Measurements from ENCODE around the gene SORCS2.
A peak's percentile ranks its signal among the peaks of the same experiment; 100 is the strongest.

SORCS2 gene

DNA sequence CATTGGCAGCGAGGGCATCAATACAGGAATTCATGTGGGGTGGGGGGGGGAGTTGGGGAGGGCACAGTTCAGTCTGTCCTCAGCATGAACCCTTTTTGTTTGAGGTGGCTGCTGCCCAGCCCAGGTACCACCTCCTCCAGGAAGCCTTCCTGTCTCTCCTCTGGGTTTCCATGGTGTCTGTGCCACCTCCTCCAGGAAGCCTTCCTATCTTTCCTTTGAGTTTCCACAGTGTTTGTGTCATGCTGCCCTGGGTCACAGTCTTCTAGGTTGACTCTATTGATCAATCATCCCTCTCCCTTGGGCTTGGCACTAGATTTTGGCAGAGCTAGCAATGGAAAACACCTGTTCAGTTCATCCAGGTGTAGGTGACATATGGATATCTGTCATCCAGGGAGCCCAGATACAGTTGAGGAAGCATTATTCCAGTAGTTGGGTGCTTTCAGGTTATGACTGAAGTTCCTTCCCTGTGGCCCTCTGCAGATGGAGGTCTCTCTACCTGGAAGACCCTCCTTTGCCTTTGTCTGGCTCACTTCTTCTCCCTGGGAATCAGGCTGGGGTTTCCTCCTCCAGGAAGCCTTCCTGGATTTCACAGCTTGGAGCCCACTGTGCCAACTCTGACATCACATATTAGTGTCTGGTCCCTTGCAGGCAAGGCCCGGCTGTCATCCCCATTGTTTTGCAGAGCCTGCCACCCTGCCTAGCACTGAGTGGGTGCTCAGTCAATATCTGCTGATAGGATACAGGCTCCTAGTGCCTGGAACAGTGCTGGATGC, 96.6 kb downstream of the SORCS2 start:
- DNase-seq (ENCODE audit: low spot score) = no peak

DNA sequence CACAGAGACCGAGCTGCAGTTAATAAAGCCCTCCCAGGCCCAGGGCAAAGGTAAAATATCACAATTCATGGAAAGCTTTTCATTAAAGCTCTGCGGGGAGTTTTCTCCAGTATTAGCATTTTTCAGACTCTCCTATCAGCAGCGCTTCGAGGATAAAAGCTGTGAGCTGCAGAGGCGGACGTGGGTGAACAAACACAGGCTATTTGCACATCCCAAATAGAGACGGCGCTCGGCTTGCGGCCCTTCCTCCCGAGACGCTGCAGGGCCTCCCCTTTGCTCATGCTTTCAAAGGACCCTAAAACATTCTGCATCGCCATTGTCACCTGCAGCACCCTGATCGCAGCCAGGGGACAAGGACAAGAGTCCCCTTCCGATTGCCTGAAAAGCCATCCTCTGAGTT, 97.3 kb downstream of the SORCS2 start:
- no peak for DNase-seq (ENCODE audit: low spot score)

DNA sequence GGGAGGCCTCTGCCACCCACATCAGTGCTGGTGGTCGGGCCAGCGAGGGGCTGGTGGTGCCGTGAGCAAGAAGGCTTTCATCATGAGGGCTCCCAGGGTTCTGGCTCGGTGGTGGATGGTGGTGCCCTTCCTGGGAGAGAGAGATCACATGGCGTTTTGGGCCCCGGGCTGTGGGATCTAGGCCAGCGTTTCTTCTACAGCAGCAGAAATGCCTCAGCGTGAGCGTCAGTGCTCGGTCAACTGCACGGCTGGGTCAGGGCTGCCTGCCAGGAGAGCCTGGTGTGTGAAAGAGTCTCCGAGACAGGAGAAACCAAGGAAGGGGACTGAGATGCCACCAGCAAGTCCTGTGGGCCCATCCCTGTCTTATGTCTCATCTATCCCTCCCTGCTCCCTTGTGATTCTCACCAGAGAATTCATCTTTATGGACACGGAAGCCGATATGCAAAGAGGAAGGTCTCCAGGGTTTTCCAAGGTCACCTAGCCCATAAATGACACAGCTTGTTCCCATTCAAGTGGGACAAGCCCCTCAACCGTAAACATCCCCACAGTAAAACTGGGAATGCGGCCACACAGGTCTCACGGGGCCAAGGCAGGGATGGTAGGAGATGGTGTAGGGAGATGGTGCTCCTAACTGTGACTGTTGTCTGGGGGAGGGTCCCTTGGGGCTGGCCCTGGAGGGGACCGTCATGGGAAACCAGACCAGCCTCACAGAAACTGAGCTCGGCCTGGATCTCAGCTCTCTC, 99.2 kb downstream of the SORCS2 start:
- peak; percentile 49 for DNase-seq (ENCODE audit: low spot score)

DNA sequence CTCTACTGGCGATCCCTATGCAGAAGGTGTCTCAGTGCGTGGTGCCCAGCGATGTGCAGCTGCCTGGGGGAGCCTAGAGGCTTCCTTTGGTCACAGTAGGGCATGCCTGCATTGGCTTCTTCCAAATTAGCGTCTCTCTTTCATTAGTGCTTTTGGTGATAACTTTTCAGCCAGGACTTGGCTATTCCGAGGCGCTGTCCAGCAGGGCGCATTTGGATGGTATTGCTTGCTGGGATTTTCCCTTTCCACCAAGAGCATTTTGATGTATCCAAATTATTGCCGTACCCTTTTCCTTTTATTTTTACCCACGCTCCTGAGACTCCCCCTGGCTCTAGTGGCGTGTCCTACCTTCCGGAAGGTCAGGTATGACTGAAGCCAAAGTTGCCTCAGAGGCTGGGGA, 101.4 kb downstream of the SORCS2 start:
- no peak for DNase-seq (ENCODE audit: low spot score)

DNA sequence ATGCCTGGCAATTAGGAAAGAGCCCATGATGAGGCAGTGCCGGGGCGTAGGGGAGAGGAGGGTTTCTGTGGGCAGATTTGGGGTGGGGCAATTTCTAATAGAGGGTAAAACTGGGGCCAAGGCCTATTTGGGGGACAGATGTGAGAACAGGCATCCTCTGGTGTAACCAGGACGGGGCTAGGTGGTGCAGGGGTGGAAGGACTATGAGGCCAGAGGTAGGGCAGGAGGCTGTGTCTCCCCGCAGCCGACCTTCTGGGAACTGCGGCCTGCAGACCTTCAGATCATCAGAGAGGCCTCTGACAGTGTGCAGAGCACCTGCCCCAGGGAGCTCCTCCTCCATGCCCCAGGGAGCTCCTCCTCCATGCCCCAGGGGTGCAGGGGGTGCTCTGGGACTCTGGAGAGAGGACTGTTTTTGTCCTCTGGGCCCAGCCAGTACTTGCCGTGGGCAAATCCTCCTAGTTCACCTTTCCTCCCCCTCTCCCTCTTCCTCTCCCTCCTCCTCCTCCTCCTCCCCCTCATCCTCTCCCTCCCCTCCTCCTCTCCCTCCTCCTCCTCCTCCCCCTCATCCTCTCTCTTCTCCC, 101.9 kb downstream of the SORCS2 start:
- DNase-seq (ENCODE audit: low spot score) = no peak

DNA sequence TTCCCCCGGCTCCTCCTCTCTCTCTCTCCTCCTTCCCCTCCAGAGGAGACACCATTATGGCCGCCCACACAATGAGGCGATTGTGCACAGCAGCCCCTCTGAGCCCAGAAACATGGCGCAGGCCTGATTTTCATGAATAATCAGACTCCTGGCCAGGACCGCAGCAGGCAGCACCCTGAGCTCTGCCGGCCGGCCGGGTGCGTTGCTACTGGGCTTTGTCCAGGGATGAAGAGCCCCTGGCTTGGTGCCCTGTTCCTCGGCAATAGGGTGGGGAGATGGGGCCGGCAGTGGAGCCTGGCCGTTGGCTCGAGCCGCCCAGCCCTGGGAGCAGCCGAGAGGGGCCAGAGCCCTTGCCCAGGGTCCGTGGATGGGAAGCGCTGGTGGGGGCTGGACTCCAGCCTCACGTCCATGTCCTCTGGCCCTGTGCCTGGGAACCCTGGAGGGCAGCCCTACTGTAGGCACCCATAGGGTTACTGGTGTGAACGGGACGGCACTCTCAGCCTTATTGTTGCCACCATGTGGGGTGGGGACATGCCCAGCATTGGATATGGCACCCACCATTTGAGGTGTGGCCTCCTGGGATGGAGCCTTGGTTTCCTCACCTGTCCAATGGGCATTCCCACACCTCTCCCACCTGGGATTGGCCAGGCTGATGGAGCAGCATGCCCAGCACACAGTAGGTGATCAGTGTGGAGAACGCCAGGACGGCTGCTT, 103.0 kb downstream of the SORCS2 start:
- no peak for DNase-seq (ENCODE audit: low spot score)

DNA sequence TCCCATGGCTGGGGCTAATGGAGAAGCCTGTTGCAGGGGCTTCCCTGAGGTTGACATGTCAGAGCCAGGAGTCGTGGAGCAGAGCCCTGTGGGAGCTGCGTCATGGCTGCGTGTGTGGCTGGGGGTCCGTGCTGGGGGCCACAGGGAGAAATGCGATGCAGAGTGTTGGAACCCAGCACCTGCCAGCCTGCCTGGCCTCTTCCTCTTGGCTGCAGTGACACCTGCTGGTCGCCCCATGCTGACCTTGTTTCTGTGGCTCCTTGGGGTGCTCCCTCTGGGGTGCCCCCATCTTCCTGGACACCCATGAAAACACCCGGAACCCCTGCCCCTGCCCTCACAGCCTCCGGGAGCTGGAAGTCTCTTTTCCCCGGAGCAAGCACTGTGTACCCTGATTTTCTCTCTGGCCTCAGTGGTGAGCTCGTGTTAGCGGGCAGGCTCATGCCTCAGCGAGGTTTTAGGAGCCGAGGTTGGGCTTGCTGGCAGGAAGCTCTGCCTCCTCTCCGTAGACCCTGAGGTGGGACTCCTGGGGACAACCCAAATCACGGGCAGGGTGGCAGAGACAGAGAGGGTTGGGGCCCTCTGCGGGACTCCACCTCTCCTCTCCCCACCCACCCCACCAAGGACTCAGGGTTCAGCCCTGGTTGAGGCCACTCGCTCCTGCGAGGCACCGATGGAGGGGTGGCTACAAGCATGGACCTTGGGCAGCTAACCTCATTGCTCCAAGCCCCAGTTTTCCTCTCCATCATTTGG, 103.7 kb downstream of the SORCS2 start:
- DNase-seq (ENCODE audit: low spot score) = peak; percentile 75

DNA sequence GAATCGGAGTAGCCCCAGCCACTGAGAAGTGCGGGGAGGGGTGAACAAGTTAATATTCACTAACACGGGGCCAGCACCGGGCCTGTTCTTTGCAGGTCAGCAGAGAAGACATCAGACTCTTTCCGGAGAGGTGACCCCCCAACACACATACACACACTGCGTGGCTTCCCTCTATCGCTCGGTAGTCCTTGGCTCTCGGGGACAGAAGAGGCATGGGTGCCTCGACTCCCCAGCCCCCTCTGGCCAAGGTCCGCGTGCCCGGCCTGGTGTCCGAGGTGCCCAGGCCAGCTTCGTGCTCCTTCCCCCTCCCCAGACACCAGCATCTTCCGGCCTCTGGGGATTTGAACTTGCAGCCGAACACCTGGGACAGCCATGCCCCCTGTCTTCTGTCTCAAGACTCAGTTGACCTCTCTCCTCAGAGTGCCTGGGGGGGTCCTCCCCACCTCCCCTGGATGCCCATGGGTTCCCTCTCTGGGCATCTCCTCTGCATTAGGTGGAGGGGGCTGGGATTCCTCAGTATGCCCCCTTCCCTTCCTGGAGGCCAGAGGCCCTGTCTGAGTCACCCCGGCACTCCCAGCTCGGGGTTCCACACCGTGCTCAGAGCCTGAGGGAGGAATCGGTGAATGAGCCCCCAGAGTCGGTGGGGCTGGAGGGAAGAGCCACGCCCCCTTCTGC, 104.5 kb downstream of the SORCS2 start:
- DNase-seq (ENCODE audit: low spot score) = no peak

DNA sequence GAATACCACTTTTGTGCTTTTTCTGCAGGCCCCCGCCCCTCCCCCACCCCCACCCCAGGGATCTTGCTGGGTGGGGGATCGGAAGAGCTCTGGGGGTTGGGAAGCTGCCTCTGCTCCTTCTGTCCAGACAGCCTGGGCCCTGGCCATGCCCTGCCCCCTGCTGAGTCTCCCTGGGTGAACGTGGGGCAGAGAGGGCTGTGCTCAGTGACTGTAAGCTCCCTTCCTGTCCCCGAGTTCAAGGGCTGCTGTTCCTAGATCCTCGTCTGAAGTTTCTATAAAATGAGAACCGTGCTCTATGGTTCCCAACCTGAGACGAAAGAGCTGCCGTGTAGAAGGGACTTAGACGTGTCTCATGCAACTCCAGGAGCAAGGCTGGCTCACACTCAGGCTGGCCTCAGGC, 105.0 kb downstream of the SORCS2 start:
- no peak for DNase-seq (ENCODE audit: low spot score)

DNA sequence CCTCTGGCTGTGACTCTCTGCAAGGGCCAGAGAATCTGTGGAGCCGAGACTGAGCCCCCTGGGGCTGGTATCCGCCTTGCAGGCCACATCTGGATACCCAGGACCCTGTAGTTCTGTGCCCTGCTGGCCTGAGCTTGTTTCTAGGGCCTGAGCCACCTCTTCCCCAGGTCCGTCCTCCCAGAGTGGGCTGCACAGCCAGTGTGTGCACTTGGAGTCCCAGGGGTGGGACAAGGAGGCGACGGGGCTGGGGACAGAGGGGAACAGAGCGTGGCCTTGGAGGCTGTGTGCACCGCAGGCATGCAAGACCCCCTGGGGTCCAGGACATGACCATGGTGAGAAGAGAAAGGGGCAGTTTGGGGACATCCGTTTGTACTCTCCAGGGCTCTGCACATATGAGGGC, 105.5 kb downstream of the SORCS2 start:
- no peak for DNase-seq (ENCODE audit: low spot score)

DNA sequence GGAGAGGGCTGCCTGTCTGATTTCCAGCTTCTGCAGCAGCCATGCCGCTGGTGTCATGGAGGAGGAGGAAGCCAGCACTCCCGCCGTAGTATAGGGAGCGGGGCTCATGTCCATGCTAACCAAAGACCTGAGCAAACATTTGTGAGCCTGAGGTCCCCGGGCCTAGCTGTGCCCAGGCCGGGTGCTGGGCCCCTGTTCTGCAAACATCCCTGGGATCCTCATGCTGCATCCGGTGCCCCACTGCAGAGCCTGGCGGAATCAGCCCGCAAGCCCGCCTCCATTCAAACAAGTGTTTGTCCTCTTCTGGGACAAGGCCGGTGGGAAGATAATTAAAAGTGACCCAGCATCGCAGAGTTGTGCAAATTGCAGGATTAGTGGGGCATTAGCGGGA, 106.3 kb downstream of the SORCS2 start:
- no peak for DNase-seq (ENCODE audit: low spot score)

DNA sequence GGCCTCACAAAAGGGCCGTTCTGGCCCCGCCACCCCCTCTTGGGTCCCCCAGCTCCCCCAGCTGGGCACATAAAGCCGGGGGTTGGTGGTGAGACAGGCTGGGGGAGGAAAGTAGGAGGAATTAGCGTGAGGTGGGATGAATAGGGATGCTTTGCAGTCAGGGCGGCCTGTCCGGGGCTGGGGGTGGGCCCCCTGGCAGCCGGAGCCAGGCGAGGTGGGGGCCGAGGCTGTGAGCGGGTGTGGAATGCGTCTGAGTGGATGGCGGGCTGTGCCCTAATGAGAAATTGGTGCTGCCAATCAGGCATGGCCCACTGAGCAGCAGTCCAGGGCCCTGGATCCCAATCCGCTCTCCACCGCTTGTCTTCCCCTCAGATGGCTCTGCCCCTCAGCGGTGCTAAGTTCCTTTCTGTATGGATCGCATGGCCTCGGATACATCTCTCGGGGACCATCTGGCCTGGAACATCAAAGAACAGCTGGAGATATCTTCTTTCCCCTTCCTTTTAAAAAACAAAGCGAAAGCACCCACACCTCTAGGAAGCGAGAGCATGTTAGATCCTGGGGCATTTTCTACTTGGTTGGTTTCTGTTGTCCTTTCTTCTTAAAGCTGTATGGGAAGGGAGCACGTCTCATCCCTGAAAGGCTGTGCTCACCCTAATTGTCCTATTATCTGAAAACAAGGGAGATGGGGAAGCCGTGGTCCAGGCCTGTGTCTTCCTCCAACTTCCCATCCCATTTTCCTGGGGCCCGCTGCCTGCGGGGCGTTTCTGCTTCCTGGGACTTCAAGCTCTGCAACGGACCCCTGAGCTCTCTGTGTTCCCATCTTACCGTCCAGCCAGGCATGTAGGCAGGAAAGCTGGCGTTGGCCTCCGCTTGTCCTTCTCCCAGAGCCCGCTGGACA, 106.9 kb downstream of the SORCS2 start:
- no peak for DNase-seq (ENCODE audit: low spot score)

DNA sequence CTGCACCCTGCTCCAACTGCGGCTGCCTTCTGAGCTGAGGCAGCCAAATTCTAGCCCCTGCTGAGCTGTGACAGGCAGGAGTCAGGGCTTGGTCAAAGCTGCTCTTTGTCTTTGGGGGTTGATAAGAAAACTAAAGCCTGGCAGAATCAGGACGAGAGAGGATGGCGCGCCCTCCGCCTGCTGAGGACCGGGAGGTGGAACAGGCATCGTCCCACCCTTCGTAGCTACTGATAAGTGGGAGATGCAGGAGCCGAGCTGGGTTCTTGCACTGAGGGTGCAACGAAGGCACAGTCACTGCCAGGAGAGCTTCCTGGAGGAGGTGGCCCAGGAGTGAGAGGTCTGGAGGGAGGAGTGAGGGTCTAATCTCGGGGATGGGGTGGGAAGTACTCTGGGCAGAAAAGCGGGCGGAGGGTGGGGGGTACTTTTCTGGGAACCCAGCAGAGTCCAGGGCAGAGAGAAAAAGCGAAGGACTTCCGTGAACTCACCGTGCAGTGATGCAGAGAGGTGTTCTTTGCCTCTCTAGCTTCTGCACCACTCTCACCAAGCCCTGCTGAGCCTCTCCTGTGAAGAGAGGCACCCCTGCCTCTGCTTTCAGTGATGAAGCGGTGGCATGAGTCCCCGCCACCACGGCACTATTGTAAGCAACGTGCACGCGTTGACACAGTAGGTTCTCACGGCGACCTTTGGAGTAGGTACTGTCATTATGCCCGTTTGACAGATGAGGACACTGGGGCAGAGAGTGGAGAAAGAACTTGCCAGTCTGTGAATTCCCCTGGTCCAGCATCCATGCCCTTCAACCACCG, 107.8 kb downstream of the SORCS2 start:
- DNase-seq (ENCODE audit: low spot score) = no peak

DNA sequence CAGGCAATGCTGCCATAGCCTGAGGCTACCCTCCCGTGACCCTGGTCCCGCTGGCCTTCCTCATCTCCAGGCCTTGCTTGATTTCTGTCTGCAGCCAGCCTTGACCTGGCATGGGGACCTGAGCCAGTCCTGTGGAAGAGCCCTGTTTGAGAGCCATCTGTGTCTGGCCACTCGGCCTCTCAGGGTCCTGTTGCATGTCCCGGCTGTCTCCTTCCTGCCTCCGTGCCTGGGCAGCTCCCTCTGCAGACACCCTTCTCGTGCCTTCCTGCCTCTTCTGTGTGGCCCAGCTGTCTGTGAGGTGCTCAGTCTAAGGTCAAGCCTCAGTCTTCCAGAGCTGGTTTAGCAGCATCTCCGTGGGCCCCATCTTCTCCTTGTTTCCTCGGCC, 108.4 kb downstream of the SORCS2 start:
- no peak for DNase-seq (ENCODE audit: low spot score)

DNA sequence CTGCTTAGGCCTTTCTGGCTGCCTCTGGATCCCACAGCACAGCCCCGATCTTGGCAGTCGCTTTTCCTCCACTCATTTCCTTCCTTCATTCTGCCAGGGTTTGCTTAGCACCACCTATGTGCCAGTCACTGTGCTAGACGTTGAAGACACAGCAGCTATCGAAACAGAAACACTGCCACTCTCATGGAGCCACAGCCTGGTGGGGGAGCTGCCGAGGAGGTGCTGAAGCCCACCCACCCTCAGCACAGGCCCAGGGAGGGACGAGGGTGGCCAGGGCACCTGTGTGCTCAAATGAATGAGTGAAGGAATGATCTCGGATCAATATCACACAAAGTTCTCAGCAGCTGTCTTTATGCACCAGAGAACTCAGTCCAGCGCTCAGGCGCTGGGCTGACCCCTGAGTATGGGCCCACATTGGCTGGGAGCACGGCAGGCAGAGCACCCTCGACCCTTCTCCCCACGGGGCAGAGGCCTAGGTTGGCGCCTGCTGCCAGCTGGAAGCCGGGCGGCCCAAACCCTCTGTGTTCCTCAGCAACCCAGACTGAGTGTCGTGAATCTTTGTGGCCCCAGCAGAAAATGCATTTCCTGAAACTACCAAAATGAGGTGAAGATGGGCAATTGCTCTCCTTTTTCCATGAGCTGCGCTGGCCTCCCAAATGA, 108.9 kb downstream of the SORCS2 start:
- no peak for DNase-seq (ENCODE audit: low spot score)

DNA sequence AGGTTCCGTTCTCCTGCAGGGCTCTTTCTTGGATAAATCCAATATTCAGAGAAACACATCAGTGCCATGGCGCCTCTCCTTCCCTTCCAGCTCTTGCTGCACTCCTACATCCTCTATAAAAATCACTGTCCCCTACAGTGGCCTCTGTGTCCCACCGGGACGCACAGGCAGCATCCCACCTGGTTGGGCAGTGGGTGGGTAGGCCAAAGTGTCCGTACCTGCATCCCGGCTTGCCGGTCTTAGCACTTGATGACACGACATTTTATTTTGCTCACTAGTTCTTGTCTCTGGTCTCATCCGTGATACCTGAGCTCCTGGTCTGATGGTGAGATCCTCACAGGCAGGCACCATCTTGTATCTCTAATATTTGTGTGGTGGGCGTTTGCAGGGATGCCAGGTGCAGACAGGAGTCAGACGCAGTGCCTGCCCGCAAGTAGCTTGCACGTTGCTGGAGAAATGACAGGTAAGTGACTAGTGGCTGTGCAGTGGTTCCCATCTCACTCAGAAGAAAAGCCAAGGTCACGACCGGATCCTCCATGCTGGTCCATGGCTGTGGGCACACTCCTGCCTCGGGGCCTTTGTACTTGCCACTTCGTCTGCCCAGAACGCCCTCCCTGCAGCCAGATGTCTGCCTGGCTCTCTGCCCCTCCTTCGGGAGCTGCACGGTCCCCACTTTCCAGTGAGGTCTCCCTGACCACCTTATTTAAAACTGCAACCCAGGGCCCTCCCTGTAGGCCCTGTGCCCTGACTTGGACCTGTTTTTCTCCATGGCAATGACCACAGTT, 109.7 kb downstream of the SORCS2 start:
- no peak for DNase-seq (ENCODE audit: low spot score)

DNA sequence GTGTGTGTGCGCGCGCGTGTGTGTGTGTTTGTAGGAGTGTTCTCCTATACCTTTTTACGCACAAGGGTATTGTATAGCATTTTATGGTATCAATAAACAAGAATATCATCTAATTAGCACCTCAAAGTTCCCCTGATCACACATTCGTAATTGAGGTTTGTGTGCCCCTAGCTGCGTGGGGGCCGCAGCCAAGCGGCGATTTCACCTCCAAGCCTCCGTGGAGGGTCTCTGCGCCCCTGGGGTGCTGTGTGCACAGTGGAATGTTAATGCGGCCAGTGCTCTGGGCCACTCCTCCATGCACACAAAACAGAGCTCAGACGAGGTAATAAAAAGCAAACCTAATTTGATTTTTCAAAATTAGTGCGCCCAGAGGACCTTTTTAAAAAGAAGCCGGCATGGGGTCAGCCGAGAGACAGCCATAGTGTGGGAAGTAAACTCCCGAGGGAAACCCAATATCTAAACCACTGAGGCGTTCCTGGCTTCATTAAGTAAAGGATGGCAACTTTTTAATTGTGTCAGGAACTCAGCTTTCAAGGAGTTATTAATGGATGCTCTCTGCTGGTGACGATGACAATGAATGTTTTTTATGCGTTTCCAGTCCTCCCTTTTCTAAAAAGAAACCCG, 110.6 kb downstream of the SORCS2 start:
- no peak for DNase-seq (ENCODE audit: low spot score)

DNA sequence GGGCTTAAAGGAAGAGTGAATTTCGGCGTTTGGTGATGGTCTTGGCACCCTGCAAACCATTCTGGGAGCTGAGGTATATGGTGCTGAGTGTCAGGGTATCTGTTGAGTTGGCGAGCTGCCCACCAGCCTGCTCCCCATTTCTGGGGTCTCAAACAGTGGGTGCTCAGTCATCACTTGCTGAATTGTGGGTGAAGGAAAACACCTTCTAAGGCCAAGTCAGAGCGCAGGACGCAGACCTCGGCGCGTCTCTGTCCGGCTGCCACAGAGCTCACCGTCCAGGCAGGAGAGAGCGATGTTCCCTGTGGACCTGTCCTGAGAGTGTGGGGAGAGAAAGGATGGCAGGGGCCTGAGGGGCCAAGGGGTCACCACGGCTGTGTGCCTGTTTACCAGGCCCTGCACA, 111.2 kb downstream of the SORCS2 start:
- no peak for DNase-seq (ENCODE audit: low spot score)

Data from AG08396 (cell line).